Measurements from ENCODE around the gene SEMA6B.

- TF ChIP-seq, protein P1, sequence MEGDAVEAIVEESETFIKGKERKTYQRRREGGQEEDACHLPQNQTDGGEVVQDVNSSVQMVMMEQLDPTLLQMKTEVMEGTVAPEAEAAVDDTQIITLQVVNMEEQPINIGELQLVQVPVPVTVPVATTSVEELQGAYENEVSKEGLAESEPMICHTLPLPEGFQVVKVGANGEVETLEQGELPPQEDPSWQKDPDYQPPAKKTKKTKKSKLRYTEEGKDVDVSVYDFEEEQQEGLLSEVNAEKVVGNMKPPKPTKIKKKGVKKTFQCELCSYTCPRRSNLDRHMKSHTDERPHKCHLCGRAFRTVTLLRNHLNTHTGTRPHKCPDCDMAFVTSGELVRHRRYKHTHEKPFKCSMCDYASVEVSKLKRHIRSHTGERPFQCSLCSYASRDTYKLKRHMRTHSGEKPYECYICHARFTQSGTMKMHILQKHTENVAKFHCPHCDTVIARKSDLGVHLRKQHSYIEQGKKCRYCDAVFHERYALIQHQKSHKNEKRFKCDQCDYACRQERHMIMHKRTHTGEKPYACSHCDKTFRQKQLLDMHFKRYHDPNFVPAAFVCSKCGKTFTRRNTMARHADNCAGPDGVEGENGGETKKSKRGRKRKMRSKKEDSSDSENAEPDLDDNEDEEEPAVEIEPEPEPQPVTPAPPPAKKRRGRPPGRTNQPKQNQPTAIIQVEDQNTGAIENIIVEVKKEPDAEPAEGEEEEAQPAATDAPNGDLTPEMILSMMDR (IDR thresholded peaks at IDR 0.05; ENCODE audit: low read depth, low read length, poor library complexity, severe bottlenecking) = no peak
- TF ChIP-seq EZH2phosphoT487 (IDR thresholded peaks at IDR 0.05; ENCODE audit: borderline replicate concordance, low read length) = no peak
Measured at GRCh38 chr19:4521888-4522242, 37.6 kb downstream of the SEMA6B start.

All from DOHH2 (cell line).